Activated CD4-positive, alpha-beta T cell treated with anti-CD3 and anti-CD28 coated beads for 4 hours (primary cell): Measurements from ENCODE around the gene ATXN7L1.
A peak's percentile ranks its signal among the peaks of the same experiment; 100 is the strongest.

Source experiments
- DNase-seq, 2 donors: peaks; one replicate each; pipeline ENCODE4 v3.0.0-alpha.2; 2020

The ATXN7L1 gene

DNA sequence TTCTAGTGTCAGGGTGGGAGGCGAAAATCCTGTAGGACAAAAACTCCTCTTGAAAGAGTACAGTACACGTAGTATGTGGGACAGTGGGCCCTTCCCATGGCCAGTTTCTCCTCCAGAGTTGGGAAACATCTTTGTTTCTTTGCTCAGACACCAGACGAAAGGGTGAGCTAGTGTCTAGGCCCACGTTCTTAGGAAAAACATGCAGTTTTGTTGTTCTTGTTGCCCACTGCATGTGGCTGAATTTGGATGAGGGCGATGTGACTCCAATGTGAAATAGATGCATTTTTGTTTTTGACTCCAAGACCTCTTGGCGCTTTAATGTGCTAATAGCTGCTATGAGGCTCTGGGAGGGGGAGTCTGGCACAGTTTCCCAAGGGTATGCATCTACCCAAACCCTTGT, 100.8 kb downstream of the ATXN7L1 start:
- no peak for DNase-seq

DNA sequence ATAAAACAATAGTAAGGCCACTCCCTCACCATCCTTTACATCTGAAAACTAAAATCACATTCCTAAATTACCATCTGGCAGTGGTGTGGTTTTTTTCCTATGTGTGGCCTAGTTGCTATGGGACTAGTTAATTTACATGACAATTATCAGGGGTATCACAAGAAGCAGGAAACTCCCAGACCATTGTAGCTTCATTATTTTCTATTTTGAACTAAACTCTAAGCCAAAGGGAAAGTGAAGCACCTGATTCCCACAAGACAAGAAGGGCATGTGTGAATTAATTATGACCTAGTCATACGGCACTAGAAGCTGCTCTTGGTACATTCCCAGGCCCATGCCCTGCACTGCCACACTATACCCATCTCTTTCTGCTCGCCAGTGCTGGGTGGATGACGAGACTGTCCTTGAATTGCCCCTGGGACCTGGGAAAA, 103.4 kb downstream of the ATXN7L1 start:
- DNase-seq, result no peak

DNA sequence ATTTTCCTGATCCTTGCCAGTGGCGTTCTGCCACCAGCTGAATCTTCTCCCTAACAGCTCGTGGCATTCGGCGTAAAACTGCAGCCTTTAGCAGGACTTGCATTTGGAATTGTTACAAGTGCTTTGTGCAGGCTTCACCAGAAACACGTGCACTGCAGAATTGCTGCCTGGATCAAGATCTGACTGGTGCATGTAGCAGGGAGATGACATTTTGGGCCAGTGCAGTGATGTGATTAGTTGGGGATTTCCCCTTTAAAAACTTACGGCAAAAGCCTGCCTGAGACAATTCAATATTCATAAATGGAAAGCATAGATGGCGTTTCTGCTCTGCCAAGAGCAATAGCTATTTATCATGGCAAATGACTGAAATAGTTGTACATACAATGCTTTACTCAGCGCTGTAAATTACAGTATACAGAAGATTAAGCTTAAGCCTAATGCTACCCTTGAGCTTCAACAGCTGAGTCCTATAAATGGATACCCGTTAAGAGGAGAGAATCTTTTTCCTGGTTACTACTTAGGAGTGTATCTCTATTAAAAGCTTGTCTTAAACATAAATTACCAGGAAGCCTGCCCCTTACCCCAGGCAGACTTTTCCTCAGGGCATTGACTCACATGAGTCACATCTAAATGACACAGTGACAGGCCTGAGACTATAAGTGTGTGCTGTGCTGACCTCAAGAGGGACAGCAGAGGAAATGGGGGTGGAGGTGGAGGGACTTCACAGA, 106.3 kb downstream of the ATXN7L1 start:
- no peak for DNase-seq

DNA sequence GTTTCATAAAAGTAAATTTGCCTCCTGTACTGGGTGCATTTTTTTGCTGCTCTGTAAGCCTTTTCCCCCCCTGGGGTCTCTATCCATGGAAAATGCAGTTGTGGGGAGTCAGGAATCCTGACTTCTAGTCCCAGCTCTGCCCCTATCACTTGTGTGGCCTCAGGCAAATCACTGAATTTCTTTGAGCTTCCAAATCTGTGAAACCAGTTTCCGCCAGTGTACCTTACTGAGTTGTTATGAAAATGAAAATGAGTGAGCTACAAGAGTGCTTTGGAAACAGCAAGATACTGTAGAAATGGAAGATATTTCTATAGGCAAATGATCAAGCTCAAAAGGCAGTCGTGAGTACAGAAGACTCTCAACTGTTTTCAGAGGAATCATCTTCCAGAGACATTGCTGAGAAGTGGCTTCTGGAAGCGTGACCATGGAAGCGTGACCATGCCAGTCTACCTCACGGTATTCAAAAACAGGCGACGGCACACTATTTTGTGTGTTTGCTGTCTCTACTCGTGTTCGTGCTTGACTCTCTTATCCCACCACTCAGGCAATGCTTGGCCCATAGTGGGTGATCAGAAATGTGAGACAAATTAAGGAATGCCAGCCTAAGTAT, 107.4 kb downstream of the ATXN7L1 start:
- no peak for DNase-seq

DNA sequence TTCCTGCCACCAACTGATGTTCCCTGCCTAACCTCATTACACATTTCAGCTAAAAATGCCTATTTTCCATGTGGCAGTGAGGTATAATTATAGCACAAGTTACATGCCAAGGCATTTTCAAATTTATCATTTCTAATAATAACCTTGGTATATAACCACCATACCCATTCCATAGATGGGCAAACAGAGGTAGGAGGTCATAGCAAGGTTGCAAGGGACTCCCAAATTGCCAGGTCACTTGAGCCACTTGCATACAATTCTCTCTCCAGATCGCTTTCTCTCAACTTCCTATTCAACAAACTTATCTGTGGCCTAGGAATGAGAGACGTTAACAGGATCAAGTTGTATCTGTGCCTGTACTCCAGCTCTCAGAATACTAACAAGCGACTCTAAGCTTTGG, 108.3 kb downstream of the ATXN7L1 start:
- DNase-seq, result no peak

DNA sequence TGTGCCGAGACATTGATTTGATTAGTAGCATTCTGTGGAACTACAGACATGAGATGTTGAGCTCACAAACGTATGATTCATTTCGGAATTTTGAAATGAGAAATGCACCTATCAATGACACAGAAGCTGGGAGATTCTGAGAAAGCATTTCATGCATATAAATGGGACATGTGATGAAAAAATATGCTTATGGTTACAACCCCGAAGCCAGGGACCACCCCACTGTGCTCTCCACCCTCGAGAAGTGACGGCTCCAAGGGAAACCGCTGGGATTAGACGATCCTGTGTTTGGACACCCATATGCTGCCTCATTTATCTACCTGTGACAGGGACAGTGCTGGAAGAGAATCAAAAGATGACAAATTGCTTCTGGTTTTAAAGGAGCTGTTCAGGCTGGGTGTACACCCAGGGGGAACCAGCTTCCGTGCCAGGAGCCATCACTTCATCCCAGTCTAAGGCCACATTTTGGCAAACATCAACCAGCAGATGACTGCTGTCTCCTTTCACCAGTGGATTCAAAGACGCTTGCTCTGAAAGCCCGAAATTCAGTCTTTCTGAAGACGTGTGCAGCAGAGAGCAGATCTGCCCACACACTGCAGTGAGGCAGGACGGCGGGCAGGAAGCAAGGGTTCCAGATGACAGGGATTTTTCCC, 109.9 kb downstream of the ATXN7L1 start:
- DNase-seq, result no peak

DNA sequence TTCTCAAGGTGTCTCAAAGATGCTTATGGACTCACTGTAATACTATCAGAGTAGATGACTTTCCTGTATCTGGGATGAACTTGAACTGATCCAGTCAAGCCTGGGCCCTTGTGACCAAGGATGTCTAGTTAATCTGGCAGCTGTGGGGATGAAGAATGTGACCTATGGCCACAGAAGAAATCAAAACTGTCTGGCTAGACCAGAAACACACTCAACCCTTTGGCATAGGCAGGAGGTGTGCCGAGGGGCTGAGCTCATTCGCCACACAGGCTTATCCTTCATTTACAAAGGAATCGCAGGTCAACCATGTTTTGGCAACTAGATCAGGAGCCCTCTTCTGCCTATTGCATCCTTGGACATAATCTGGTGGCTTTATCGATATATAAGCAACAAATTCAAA, 110.6 kb downstream of the ATXN7L1 start:
- DNase-seq, result no peak

DNA sequence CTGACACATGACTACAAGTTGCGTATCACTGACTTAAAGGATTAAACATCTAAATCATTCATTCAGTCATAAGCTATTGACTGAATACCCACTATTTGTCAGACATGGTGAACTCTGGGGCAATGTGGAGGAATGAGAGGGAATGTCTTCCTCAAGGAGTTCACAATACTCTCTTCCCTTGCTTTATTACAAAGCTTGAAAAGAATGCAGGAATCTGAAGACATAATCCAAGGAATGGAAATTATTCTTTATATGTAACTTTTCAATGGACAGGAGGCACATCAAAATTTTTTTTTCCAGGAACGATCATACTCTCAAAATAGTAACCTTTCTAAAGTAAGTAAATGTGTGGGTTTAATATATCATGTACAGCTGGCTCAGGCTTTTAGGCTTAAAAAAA, 111.9 kb downstream of the ATXN7L1 start:
- no peak for DNase-seq

DNA sequence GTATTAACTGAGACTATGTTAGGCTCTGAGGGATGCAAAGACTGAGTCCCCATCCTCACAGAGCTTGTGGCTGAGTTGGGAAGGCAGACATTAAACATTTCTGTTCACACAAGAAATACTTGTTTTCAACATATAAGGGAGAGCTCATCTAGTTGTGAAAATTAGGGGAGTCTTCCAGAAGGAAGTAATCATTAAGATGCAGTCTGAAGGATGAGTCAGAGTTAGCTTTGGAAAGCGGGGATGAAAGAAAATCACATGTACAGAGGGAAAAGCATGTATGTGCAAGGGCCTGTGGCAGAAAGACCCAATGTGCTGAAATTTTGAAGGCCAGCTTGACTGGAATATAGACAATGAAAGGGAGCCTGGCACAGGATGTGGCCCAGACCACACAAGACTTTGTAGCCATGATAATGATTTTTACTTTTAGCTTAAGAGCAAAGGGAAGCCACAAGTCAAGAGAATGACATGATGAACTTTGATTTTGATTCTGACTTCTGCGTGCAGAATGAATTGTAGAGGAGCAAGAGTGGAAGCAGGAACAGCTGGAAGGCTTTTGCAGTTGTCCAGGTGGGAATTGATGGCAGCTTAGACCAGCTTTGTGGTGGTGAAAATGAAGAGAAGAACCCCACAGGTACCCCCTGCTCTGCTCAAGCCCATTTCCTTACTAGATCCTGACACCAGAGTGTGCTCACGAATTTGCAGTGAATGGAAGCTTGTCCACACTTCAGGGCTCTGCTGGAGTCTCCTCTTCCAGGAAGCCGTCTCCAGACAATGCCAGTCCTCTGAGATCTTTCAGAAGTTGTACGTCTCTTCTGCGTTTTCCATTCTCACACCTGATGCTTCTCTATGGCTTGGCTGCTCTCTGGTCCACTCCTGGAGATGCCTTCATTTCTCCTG, 115.6 kb downstream of the ATXN7L1 start:
- DNase-seq, result no peak

DNA sequence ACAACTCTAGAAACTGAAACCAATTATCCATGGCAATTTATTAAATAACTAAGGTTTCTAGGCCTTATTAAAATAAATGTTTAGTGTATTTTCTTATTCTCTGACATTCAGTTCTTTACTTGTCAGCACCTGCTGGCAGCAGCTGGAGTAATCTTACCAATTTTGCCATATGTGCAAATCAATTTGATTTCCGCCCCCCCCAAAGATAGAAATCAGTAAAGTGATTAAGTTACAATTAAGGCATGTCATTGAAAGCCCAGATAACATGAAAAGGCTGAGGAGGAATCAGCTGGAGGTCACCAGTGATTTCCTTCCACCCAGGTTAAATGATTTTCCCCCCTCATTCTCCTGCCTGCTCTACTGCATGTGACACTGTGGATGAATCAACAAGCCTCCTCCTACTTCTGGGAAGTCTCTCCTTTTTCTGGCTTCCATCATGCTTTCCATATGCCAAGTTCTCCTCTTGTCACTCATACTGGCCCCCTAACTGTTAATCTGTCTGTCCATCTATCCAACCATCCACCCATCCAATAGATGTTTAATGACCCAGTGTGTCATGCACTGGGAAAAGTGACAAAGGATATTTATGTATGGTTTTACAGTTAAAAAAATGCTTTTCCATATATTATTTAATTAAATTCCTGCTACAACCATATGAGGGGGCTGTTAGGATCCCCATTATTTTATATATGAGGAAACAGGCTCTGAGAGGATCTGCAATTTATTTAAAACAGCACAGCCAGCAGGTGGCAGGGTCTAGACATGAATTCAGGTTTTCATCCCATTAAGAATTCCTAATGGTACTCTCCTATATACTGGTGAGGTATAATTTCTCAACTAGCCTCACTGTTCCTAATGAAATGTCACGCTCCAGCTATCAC, 116.5 kb downstream of the ATXN7L1 start:
- DNase-seq, result peak; percentile 22 to 38

DNA sequence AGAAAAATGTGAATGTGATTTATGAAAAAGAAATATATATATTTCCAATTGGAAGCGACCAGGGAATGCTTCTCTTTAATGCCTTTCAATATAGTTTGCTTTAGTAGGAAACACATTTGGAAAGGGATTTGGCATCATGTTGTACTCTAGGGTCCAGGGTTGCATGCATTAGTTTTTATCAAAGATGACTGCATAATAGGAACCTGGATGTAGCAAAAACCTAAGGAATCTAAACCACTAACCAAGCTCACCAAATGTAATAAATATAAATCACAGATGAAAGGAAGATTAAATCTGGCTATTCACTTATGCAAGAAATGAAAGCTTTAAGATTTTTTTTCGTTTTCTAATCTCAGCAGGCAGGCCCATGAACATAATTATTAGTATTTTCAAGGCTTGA, 120.0 kb downstream of the ATXN7L1 start:
- DNase-seq, result no peak

DNA sequence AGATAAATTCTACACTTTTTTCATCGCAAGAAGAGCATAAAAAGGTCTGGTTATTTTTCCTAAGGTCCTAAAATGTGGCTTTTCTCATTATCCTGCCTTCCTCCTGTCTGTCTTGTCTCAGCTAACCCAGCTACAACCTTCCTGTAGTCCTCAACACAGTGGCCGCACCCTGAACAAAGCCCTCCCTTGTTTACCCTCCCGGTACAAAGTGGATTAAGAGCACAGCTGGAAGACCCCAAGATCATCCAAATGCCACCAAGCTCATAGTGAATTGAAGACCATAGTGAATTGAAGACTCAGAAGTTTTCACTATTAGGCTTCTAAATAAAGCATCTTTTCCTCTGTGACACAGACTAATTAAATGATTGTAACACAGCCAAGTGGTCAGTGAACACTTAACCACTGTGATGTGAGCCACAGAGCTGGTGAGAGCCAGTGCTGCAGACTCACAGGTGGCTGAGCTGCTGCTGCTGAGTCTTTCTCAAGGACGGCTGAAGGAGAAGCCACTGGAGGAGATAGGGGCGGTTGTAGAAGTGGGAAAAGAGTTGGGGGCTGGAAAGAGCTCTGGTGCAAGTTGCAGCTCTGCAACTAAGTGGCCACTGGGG, 123.6 kb downstream of the ATXN7L1 start:
- no peak for DNase-seq

DNA sequence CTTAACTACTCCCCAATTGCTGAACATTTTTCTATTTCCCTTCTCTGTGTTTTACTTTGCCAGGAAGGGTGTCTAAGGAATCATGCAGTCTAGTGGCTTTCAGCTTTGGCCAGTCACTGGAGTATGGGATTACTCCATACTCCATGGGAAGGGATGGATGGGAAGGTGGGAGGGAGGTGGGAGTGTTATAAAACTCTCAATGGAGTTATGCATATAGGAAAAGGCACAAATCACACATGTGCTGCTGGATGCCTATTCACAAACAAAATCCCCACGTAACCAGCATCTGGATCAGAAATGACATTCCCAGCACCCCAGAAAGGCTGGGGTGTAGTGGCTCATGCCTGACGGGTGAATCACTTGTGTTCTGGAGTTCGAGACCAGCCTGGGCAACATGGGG, 125.3 kb downstream of the ATXN7L1 start:
- DNase-seq, result no peak

DNA sequence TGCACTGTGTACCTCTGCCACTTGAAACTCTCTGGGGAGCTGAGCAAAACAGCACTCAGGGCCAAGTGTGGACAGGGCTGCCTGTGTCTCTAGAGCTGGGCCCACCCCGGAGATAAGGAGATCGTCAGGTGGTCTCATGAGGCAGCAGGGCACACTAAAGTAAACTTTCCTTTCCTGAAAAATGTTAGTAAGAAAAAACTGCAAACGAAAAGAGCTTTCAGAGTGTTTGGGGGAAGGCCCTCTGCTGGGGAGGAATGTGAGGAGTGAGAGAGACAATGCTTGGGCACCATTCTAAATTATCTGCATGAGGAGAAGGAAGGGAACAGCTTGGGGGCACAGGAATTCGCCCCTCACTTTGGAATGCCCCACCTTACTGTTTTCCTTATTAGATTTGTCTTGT, 127.7 kb downstream of the ATXN7L1 start:
- no peak for DNase-seq

DNA sequence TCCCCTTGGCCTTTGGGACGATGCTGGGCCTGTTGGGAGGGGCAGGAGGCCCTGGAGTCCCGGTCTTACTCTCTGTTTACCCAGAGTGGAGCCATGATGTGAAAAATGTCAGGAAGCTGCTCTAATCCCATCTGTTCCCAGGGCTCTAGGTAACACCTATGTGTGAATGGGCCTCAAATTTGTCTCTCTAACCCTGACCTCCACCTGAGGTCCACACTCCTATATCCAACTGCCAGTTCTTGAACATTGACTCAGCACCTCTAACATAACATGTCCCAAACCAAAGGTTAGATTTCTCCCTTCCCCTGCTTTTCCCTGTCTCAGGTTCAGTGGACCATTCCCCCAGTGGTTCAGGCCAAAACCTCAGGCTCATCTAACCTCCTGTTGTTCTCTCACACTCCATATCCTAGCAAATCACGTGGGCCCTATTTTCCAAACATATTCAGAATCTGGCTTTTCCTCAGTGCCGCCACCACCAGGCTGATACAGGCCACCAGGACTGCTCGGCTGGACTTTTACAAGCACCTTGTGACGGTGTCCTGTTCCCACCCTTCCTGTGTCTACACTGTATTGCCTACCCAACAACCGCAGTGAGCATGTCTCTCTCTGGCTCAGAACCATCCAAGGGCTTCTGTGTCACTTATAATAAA, 130.6 kb downstream of the ATXN7L1 start:
- no peak for DNase-seq

DNA sequence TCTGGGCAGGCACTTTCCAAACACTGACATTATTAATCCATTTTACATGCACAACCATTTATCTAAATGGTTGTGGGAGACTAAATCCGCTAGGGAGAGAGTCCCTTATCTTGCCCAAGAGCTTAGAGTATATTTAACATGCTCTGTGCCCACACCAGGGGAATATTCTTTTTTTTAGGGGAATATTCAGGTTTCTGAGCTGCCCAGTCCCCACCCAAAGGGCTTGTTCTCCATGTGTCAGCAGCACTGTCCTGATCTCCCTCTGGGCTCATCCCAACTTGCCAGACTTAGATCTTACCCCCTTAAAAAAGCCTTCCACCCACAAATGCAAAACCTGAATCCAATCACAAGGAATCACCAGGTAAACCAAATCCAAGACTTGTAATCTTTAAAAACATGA, 132.1 kb downstream of the ATXN7L1 start:
- DNase-seq, result no peak

DNA sequence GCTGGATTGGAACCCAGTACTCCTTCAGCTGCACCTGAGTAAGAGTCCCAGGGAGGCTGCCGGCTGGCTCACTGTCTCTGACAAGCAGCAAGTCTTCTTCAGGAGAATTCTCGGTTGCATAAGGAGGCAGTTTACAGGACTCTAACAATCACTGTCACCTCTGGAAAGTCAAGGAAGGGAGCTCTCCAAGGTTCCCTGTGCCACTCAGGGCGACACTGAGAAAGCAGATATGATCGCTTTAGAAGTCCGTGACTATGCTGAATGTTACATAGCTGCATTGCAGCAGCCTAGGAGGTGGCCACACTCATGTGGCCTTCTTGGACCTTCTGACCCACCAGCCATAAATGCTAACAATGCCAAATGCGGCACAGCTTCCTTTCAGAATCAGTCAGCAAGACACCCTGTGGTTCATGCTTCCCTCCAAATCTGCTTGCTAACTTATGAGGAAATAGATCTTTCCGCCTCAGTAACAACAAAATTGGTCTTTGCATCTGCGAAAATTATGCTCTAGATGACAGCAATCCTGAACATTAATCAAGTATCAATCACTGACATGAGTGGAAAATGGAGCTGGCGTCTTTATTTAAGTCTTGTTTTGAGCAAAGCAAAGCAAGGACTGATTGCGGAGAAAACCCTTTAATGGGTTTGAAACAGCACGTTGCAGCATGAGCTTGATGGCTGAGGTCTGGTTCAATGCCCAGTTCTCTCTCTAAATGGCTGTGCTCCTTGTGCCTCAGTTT, 132.9 kb downstream of the ATXN7L1 start:
- DNase-seq, result no peak

DNA sequence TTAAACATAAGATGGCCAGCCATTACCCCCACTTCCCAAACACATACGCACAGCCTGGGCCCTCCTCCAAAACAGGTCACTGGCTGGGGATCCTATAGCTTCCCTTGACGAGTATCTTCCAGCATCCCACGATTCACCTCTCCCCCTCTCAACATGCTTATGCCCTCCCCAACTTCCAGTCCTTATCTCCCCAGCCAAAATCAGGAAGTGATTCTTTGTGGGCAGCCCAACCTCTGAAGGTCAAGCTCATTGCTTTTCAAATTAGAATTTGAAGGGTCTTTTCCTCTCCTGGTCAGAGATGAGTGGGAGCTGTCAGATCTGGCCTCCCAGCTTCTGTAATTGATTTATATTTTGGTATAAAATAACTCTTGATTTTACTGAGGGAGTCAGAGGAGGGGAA, 133.6 kb downstream of the ATXN7L1 start:
- DNase-seq, result no peak

DNA sequence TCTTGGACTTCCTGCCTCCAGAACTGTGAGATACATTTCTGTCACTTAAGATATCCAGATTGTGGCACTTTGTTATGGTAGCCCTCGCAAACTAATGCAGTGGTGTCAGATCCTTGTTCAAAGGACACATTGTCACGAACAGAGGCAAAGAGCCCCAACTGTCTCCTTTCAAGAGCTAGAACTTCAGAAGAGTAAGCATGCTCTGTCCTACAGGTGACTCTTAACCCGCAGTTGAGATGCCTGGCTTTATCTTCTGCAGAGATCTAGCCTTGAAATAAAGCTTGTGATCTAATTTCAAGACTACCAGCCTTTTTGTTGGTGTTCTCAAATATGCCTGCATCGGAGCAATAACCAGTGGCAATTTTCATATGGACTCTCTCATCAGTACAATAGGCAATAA, 134.4 kb downstream of the ATXN7L1 start:
- DNase-seq, result no peak

DNA sequence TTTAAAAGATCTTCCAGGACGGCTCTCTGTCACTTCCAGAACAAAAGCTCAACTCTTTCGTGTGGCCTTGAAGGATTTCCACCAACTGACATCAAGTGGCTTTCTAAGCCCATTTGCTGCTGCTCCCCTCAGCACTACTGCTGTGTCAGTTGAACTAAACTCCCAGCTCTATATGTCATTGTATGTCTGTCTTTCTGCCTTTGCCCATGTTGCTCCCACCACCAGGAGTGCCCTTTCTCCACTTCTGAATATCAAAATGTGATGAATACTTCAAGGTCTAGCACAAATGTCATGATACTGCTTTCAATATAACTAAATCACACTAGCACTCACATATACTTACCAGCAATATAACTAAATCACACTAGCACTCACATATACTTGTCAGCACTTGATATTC, 138.3 kb downstream of the ATXN7L1 start:
- no peak for DNase-seq

DNA sequence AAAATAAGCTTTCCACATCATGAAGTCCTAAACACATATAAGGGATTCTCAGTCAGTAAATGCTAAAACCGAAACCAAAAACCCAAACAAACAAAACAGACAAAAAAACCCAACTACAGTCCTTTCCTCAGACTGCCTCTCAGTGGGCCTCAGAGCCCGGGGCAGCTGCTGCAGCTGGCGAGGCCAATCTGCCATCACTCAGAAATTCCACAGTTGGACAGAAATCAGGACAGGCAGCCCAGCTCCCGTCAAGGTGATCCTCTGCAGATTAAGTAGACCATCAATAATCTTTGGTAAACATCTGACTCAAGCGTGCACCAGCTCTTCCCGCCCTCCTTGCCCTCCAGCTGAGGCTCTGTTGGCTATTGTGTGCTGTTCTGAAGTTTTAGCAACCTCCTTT, 142.2 kb downstream of the ATXN7L1 start:
- no peak for DNase-seq
